ENCODE results near the gene TTC34.

TTC34 gene

GRCh38 chr1:2826736-2827292 is 25.3 kb upstream of the TTC34 start:
- no peak for TF ChIP-seq CTCF (IDR thresholded peaks at IDR 0.05; ENCODE audit: insufficient read depth, low read length, poor library complexity, severe bottlenecking)
- Histone ChIP-seq H3K27me3 (ENCODE audit: low read length) (no peaks in the 10 kb centered on the region), H3K9me3 (ENCODE audit: insufficient read depth, low read length) (no peaks in the 10 kb centered on the region), H3K27ac (ENCODE audit: low read depth, low read length) (no peak overlapping the region), H3K4me2 (ENCODE audit: low read depth, low read length, poor library complexity, severe bottlenecking) (no peak overlapping the region), H3K4me3 (ENCODE audit: insufficient read depth, low read length, poor library complexity, severe bottlenecking) (no peak overlapping the region), H2AFZ (ENCODE audit: low read depth, low read length, severe bottlenecking) (no peak overlapping the region), H3K9ac (ENCODE audit: low read length) (no peak overlapping the region), H3K9me2 (replicated peaks; ENCODE audit: insufficient read depth, low read length) (no peaks in the 10 kb centered on the region), H3F3A (ENCODE audit: insufficient read depth) (no peaks in the 10 kb centered on the region), H3K79me2 (ENCODE audit: insufficient read depth, low read length) (no peaks in the 10 kb centered on the region), H4K20me1 (ENCODE audit: low read depth, low read length) (no peaks in the 10 kb centered on the region), H3K36me3 (ENCODE audit: low read length) (no peaks in the 10 kb centered on the region)

- H3K79me2 ChIP-seq (ENCODE audit: insufficient read depth, low read length) = no peaks in the 10 kb centered on the region
- no peak overlapping the region for H3K9ac ChIP-seq (ENCODE audit: low read length)
- H3K27ac ChIP-seq (ENCODE audit: low read depth, low read length) = no peak overlapping the region
- H2AFZ ChIP-seq (ENCODE audit: low read depth, low read length, severe bottlenecking) = no peak overlapping the region
- no peaks in the 10 kb centered on the region for H3K36me3 ChIP-seq (ENCODE audit: low read length)
- no peaks in the 10 kb centered on the region for H4K20me1 ChIP-seq (ENCODE audit: low read depth, low read length)
- H3K27me3 ChIP-seq (ENCODE audit: low read length) = no peaks in the 10 kb centered on the region
- no peaks in the 10 kb centered on the region for H3K9me2 ChIP-seq (replicated peaks; ENCODE audit: insufficient read depth, low read length)
- H3F3A ChIP-seq (ENCODE audit: insufficient read depth) = no peaks in the 10 kb centered on the region
- H3K4me3 ChIP-seq (ENCODE audit: insufficient read depth, low read length, poor library complexity, severe bottlenecking) = no peak overlapping the region
- no peak overlapping the region for H3K4me2 ChIP-seq (ENCODE audit: low read depth, low read length, poor library complexity, severe bottlenecking)
- no peaks in the 10 kb centered on the region for H3K9me3 ChIP-seq (ENCODE audit: insufficient read depth, low read length)
- TF ChIP-seq EZH2phosphoT487 (conservative IDR thresholded peaks at IDR 0.05; ENCODE audit: low read length) (no peak), CTCF (IDR thresholded peaks at IDR 0.05; ENCODE audit: insufficient read depth, low read length, poor library complexity, severe bottlenecking) (no peak)
These were observed 24.8 kb upstream of the TTC34 start for GRCh38 chr1:2826316-2826715.

- Histone ChIP-seq H2AFZ (ENCODE audit: low read depth, low read length, severe bottlenecking) (no peak overlapping the region), H3K9me3 (ENCODE audit: insufficient read depth, low read length) (no peaks in the 10 kb centered on the region), H3K36me3 (ENCODE audit: low read length) (no peaks in the 10 kb centered on the region), H3K4me2 (ENCODE audit: low read depth, low read length, poor library complexity, severe bottlenecking) (no peak overlapping the region), H3K27me3 (ENCODE audit: low read length) (no peaks in the 10 kb centered on the region), H3K27ac (ENCODE audit: low read depth, low read length) (no peak overlapping the region), H4K20me1 (ENCODE audit: low read depth, low read length) (no peaks in the 10 kb centered on the region), H3F3A (ENCODE audit: insufficient read depth) (no peaks in the 10 kb centered on the region), H3K79me2 (ENCODE audit: insufficient read depth, low read length) (no peaks in the 10 kb centered on the region), H3K9me2 (replicated peaks; ENCODE audit: insufficient read depth, low read length) (no peaks in the 10 kb centered on the region), H3K4me3 (ENCODE audit: insufficient read depth, low read length, poor library complexity, severe bottlenecking) (no peak overlapping the region), H3K9ac (ENCODE audit: low read length) (no peak overlapping the region)
- TF ChIP-seq CTCF (IDR thresholded peaks at IDR 0.05; ENCODE audit: insufficient read depth, low read length, poor library complexity, severe bottlenecking) (no peak), EZH2phosphoT487 (conservative IDR thresholded peaks at IDR 0.05; ENCODE audit: low read length) (no peak)
These were observed 24.1 kb upstream of the TTC34 start for GRCh38 chr1:2825487-2826189.

All from SU-DHL-6 (cell line).